HG03521 (cell line): ENCODE measurements around the gene CPTP.

Experiments
- ATAC-seq: cut with Tn5 transposase; IDR thresholded peaks from one replicate; pipeline ENCODE4 v1.9.1; 2021; ENCODE audit warnings: mild to moderate bottlenecking, moderate library complexity; ENCODE audit not compliant: unreplicated experiment

The CPTP gene

DNA sequence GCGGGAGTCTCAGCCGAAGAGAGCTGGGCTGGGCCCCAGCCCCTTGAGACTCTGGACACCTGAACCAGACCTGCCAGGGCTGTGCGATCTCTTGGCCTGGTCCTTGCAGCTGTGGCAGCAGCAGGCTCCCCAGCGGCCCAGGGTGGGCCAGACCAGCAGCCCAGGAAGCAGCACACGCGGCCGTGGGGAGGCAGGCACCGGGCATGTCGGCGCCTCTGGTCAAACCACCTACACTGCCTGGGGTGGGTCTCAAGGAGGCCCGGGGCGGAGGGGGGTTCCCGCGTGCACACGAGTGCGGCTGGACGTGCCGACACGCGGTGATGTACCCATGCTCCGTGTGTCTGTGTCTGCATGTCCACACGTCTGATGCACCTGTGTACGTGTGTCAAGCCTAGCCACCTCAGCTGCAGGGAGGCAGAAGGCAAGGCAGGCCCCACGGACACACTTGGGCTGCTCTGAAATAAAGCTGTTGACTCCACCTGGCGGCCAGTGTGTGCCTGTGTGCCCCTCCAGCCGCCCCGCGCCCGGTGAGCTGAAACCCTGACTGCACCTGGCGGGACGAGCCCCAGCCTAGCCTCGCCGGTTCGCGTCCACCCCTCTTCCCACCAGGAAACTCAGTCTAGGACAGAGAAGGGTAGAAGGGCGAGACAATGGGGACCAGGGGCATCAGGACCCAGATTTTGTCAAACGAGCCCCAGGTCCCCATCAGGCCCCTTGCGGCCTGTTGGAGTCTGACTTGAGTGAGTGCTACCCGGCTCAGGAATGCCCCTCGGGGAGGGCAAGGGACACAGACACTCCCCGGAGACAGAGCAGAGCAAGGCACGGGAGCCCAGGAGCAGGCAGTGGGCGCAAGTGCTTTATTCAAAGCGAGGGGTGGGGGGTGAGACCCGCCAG lies 32.8 kb upstream of the CPTP start:
- no peak for ATAC-seq

DNA sequence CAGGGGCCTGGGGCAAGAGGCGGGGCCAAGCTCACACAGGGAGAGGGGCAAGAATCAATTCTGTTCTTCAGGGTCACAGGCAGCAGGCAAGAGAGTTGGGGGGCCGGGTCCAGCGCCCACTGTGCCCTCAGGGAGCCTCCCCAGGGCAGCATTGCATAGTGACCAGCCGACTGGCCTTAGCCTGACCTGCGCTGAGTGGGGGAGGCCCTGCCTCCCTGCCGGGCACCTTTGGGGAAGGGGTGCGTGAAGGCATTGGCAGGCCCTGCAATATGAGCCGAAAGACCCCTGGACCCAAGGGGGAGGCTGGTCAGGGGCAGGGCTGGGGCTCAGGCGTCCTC lies 32.2 kb upstream of the CPTP start:
- no peak for ATAC-seq

- no peak for ATAC-seq
Measured at GRCh38 chr1:1292851-1293250, 31.8 kb upstream of the CPTP start.

GRCh38 chr1:1293263-1294249 lies 31.0 kb upstream of the CPTP start:
- no peak for ATAC-seq

- ATAC-seq = no peak
Measured at GRCh38 chr1:1294250-1294890, 30.2 kb upstream of the CPTP start.

- ATAC-seq = no peak
Measured at GRCh38 chr1:1295154-1295923, 29.3 kb upstream of the CPTP start.

DNA sequence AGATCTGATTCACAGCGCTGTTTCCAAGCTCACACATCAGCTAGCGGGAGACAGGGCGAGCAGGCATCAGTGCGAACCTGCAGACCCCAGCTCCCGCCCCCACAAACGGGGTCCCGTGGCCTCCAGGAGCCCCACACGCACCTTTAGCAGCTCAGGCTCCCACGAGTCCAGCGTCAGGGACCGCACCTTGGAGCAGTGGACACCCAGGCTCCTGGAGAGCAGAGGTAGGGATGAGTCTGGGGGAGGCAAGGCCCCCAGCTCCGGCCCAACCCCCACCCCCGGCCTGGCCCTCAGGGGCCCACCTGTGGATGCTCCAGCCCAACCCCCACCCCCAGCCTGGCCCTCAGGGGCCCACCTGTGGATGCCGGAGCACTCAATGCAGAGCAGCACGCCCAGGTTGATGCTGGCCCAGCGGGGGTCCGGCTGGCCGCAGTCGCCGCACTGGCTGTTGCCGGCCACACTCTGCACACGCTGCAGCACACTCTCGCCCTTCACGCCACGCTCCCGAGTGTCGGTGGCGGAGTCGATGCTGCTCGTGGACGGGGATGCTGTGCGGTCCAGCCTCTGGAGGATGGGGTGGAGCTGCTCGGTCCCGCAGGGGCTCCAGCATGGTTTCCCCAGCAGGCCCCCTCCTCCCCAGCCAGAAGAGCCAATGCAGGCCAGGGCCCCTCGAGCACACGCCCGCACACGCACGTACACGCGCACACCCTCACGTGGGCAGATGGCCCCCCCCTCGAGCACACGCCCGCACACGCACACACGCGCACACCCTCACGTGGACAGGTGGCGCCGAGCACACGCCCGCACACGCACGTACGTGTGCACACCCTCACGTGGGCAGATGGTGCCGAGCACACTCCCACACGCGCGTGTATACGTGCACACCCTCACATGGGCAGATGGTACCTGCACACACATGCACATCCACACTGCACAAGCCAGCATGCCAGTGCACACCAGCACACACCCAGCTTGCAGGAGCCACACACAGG lies 28.2 kb upstream of the CPTP start:
- no peak for ATAC-seq

- no peak for ATAC-seq
Measured at GRCh38 chr1:1297802-1298424, 26.7 kb upstream of the CPTP start.

DNA sequence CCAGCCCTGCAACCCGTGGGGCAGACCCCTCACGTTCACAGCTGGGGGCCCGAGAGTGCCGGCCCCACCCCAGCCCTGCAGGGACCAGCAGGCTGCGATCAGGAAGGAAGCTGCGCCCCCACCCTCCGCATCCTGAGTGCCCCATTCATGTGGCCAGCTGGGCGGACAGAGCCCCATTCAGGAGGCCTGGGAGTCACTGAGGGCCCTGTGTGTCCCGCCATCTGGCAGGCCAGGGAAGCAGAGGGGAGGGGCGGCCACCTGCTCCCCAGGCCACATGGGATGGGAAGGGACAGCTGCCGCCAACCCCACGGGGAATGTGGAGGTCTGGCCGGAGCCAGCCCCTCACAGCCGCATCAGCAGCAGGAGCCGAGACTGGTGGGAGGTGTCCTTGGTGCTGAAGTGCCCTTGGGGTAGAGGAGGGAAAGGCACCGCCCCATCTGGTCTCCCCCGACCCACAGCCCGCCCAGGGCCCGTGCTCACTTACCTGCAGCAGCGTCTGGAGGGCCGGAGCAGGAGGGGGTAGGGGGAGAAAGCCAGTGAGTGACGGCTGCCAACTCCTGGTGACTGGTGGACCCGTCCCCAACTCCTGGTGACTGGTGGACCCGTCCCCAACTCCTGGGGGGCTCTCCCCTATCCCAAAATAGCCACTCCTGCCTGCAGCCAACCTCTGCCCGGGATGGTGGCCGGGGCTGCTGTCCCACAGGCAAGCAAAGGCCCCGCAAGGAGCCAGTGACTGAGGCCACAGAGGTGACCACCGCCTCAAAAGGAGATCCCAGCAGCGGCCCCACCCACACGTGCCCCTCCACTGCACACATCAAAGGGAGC lies 25.5 kb upstream of the CPTP start:
- ATAC-seq = no peak

- no peak for ATAC-seq
Measured at GRCh38 chr1:1299686-1300351, 24.8 kb upstream of the CPTP start.

GRCh38 chr1:1300352-1300739 lies 24.3 kb upstream of the CPTP start:
- ATAC-seq = no peak

DNA sequence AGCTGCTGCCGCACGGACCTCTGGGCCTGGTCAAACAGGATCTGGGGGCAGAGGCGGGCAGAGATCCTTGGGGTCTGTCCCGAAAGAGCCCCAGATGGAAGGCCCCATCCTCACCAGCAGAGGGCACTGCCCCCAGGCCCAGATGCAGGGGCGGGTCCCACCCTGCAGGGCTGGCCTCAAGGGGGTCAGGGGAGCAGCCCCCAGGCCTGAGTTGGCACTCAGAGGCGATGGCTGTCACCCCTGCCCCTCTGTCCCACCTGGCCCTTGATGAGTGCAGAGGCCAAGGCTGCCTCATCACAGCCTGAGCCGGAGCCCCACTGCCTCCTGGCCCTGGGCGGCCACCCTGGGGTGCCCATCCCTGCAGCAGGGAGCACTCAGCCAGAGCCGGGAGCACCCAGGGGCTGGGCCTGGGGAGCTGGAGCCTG lies 22.6 kb upstream of the CPTP start:
- no peak for ATAC-seq

GRCh38 chr1:1302951-1303509 lies 21.6 kb upstream of the CPTP start:
- ATAC-seq = no peak

DNA sequence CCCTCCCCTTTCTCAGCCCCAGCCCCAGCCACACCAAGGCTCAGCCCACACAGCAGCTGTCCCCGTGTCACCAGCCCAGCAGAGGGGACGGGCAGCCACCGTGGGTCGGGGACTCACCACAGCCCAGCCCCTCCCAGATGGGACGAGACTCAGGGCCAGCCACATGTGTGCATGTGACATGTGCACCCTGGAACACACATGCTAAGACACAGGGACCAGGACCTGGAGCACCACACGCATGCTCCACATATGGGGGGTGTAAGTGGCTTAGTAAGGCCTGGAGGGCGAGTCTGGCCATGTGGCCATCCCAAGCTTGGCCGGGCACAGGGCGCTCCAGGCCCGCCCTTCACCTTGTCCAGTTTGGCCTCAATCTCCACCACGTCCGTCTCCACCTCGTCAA lies 20.9 kb upstream of the CPTP start:
- no peak for ATAC-seq

DNA sequence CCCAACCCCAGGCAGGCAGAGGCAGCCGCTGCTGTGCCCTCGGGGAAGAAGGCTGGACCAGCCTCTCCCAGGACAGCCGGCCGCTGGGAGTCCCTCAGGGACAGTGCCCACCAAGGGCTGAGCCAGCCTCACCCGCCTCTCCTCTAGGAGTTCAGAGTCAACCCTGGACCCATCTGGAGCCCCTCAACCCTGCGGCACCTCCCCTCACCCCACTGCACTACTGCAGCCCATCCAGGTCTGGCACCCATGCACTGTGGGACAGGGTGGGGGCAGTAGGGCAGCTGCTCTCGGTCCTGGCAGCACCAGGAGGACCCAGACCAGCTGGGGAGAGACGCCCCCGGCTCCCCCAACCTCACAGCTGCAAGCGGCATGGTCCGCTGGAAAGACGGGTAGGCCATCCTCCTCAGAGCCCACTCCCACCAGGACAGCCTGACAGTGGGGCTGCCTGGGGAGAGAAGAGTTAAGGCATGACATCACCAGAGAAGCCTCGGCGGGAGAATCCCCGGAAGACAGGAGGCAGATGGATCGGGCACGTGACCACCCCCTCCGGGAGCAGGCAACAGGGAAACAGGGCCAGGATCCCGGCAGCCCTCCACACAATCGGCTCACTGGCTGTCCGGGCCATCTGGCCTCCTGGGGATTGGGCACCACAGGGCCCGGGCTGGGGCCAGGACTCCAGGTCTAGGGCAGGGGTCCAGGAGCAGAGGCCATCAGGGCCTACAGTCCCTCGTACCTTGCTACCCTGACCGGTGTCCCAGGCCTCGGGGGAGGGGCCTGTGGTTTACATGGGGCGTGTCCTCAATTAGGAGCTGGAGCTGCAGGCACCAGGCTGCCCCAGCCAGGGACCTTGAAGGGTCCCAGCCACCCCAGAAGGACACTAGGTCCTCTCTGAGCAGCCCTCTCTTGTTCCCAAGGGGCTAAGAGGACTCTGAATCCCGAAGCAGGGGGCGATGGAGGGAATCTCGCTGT lies 20.0 kb upstream of the CPTP start:
- ATAC-seq = no peak
